HTERT RPE-1 (cell line): ENCODE results near the gene USP25.

Experiments
- in situ Hi-C: fragments of 300-500 bp; cut with MboI; formaldehyde crosslinking; loops from 4 replicates; pipeline ENCODE4 v1.14.3; 2020; ENCODE audit warnings: low sequenced_read_pairs

USP25 gene

GRCh38 chr21:15848634-15849560 lies 119.1 kb downstream of the USP25 start:
- in situ Hi-C loops = no loop called here

- in situ Hi-C loops = no loop called here
These were observed 120.1 kb downstream of the USP25 start for GRCh38 chr21:15849927-15850326.

- in situ Hi-C loops = no loop called here
These were observed 120.9 kb downstream of the USP25 start for GRCh38 chr21:15850645-15851044.

GRCh38 chr21:15852146-15852545 lies 122.4 kb downstream of the USP25 start:
- in situ Hi-C loops = no loop called here

GRCh38 chr21:15853126-15853525 lies 123.3 kb downstream of the USP25 start:
- in situ Hi-C loops = no loop called here

- in situ Hi-C loops = no loop called here
These were observed 127.0 kb downstream of the USP25 start for GRCh38 chr21:15856813-15857212.

GRCh38 chr21:15857740-15858139 lies 128.0 kb downstream of the USP25 start:
- in situ Hi-C loops = no loop called here

GRCh38 chr21:15860541-15860940 lies 130.8 kb downstream of the USP25 start:
- in situ Hi-C loops = no loop called here

- in situ Hi-C loops = no loop called here
These were observed 139.2 kb downstream of the USP25 start for GRCh38 chr21:15868940-15869339.

GRCh38 chr21:15870819-15871218 lies 141.0 kb downstream of the USP25 start:
- in situ Hi-C loops = no loop called here

GRCh38 chr21:15872236-15872635 lies 142.5 kb downstream of the USP25 start:
- in situ Hi-C loops = no loop called here

GRCh38 chr21:15874615-15875014 lies 144.8 kb downstream of the USP25 start:
- in situ Hi-C loops = no loop called here

GRCh38 chr21:15875286-15875685 lies 145.5 kb downstream of the USP25 start:
- in situ Hi-C loops = no loop called here

- in situ Hi-C loops = no loop called here
These were observed 164.1 kb downstream of the USP25 start for GRCh38 chr21:15893902-15894301.

- in situ Hi-C loops = no loop called here
These were observed 164.8 kb downstream of the USP25 start for GRCh38 chr21:15894596-15894995.

GRCh38 chr21:15895142-15896106 lies 165.6 kb downstream of the USP25 start:
- in situ Hi-C loops = no loop called here

GRCh38 chr21:15896501-15896900 lies 166.7 kb downstream of the USP25 start:
- in situ Hi-C loops = no loop called here

GRCh38 chr21:15904389-15904788 lies 174.6 kb downstream of the USP25 start:
- in situ Hi-C loops = no loop called here

- in situ Hi-C loops = no loop called here
These were observed 178.4 kb downstream of the USP25 start for GRCh38 chr21:15908187-15908586.

- in situ Hi-C loops = no loop called here
These were observed 198.4 kb downstream of the USP25 start for GRCh38 chr21:15928196-15928595.

GRCh38 chr21:15928686-15929425 lies 199.1 kb downstream of the USP25 start:
- in situ Hi-C loops = no loop called here
